ENCODE results near the gene NPAP1. TPM values are rescaled to one million over a fixed set of nuclear protein-coding genes. Genes with fewer than 3 reads are reported as not detected.

Gene NPAP1
- total and polyA plus RNA-seq, 2 of the 8 experiments (the other 6 are each of a cell fraction or from before 2014, with no cell fraction given) = 0.07 to 0.08 TPM

- Histone ChIP-seq H3K23ac (ENCODE audit: insufficient read length) (no peak overlapping the region), H2BK5ac (ENCODE audit: low read depth, low read length) (no peak overlapping the region), H3K14ac (ENCODE audit: insufficient read length) (no peak overlapping the region), H2BK120ac (replicated peaks; ENCODE audit: low read depth, low read length) (no peak overlapping the region), H4K8ac (ENCODE audit: extremely low read depth, insufficient read depth, low read length) (peak overlapping the region; percentile 31; the same call in 1 of the 2 replicates), H3K4me2 (ENCODE audit: insufficient read depth in 1 of 2, low read depth in 2 of 2, low read length in 2 of 2) (no peak overlapping the region), H2BK12ac (ENCODE audit: low read depth, low read length) (no peak overlapping the region), H3K36me3 (ENCODE audit: control insufficient read depth in 2 of 4, insufficient read depth in 4 of 4, low read length in 3 of 4) (no peaks in the 10 kb centered on the region), H3K79me1 (ENCODE audit: low read depth, low read length) (no peaks in the 10 kb centered on the region), H3K9me3 (ENCODE audit: insufficient read depth in 2 of 2, low read depth in 1 of 2, low read length in 1 of 2) (peaks cover 7 to 40% of the 10 kb centered on the region in 2 experiments; a peak in 2 of 4 replicates), H2BK15ac (ENCODE audit: low read length) (no peak overlapping the region), H4K20me1 (replicated peaks in 1 of 2; ENCODE audit: control insufficient read depth in 1 of 2, insufficient read depth in 2 of 2, low read length in 2 of 2) (no peaks in the 10 kb centered on the region), H3K56ac (replicated peaks; ENCODE audit: insufficient read length, low read depth, low read length) (no peak overlapping the region), H4K5ac (ENCODE audit: insufficient read length, low read depth, low read length) (no peak overlapping the region), H3K27ac (ENCODE audit: low read depth, low read length) (no peak overlapping the region), H3K4ac (replicated peaks; ENCODE audit: insufficient read length, low read depth, low read length) (no peak overlapping the region), H3K27me3 (replicated peaks in 1 of 4; ENCODE audit: control insufficient read depth in 3 of 4, extremely low read depth in 1 of 4, insufficient read depth in 3 of 4, low read length in 3 of 4) (no peaks in the 10 kb centered on the region), H3K79me2 (ENCODE audit: control insufficient read depth in 1 of 2, insufficient read depth in 2 of 2, low read length in 2 of 2) (no peaks in the 10 kb centered on the region), H4K91ac (replicated peaks; ENCODE audit: insufficient read length, low read length) (no peak overlapping the region), H3K18ac (ENCODE audit: extremely low read depth, low read length) (no peak overlapping the region), H2AFZ (ENCODE audit: low read length) (no peak overlapping the region), H3K23me2 (ENCODE audit: low read depth, low read length) (no peaks in the 10 kb centered on the region), H3K4me1 (replicated peaks in 1 of 4; ENCODE audit: control insufficient read depth in 3 of 4, insufficient read depth in 4 of 4, low read length in 3 of 4) (no peaks in the 10 kb centered on the region), H2AK5ac (ENCODE audit: low read depth, low read length) (no peak overlapping the region), H2BK20ac (ENCODE audit: low read length) (no peak overlapping the region), H3K4me3 (ENCODE audit: extremely low read depth in 1 of 4, insufficient read depth in 2 of 4, low read depth in 3 of 4, low read length in 4 of 4) (no peak overlapping the region), H3K9ac (replicated peaks in 1 of 4; ENCODE audit: extremely low read depth in 1 of 4, low read depth in 3 of 4, low read length in 3 of 4) (no peak overlapping the region)
- peak in 1 of 2 experiments; percentile 75 for DNase-seq (ENCODE audit: low read depth in 1 of 2, low spot score in 2 of 2)
- ChIA-PET CTCF (ENCODE audit: partially characterized antibody) (interaction anchor here (0.6 to 1.4 kb wide), 10 partner anchors 8 to 177 kb away, joined by 3 to 5 read pairs (median 3); no protein-coding TSS in a partner anchor), POLR2A (ENCODE audit: partially characterized antibody) (no interaction called here)
- WGBS, 2 experiments (ENCODE audit: extremely low coverage in 1 of 2, insufficient coverage in 1 of 2, insufficient read length in 1 of 2, insufficient replicate concordance in 2 of 2, low coverage in 1 of 2, low lambda C conversion rate in 2 of 2, missing lambda C conversion rate in 1 of 2) = 85% methylated on average over 14 of the region's 14 CpGs; no CpG with 5 or more reads in 1 of the 2 experiments
- no peak for TF ChIP-seq SRF (IDR thresholded peaks at IDR 0.05; ENCODE audit: low read depth, low read length)
- peak; percentile 52 to 68 for TF ChIP-seq RAD21 (IDR thresholded peaks at IDR 0.05 in 1 of 2, conservative IDR thresholded peaks at IDR 0.05 in 1 of 2; ENCODE audit: low read depth in 2 of 2, low read length in 2 of 2)
- peak; percentile 51 to 65 (median 60) for TF ChIP-seq CTCF (IDR thresholded peaks at IDR 0.05; ENCODE audit: control extremely low read depth in 1 of 3, insufficient read depth in 1 of 3, low read depth in 1 of 3, low read length in 3 of 3)
- 0 out of 2 replicates have a peak, but pooled peaks have one; percentile 14 for TF ChIP-seq MAX (IDR thresholded peaks at IDR 0.05)
- FAIRE-seq = no peak
Measured at GRCh38 chr15:24676431-24676830, 856 bp downstream of the NPAP1 start.
